CD4-positive, alpha-beta T cell (primary cell): Measurements from ENCODE around the gene ZNF430. TPM values are rescaled to one million over a fixed set of nuclear protein-coding genes. Genes with fewer than 3 reads are reported as not detected.

Source experiments
- ATAC-seq: fragments of 200-7000 bp; cut with Tn5 transposase; one replicate; pipeline ENCODE4 v1.10.0; 2022; ENCODE audit warnings: mild to moderate bottlenecking; ENCODE audit not compliant: poor library complexity
- CTCF ChIA-PET: fragments of 350-600 bp; sonication (Branson Sonifier 250); formaldehyde crosslinking; loops from one replicate; lab custom pipeline; 2021; ENCODE audit warnings: antibody characterized with exemption, inconsistent platforms; lab: Charles Lee
- POLR2A ChIA-PET: fragments of 350-600 bp; sonication (Branson Sonifier 250); formaldehyde crosslinking; loops from one replicate; lab custom pipeline; 2021; ENCODE audit warnings: antibody characterized with exemption, inconsistent platforms; lab: Charles Lee
- DNase-seq, 14 experiments: peaks; one replicate each; pipeline ENCODE4 v3.0.0-alpha.2; 2013 to 2020; ENCODE audit warnings: mixed read lengths in 2 of 14
- H3K27ac ChIP-seq, 2 donors: one replicate each; pipeline versions ENCODE4 v1.5.1 to v1.7.0; 2013; ENCODE audit warnings: low read length in 2 of 2, low read depth in 1 of 2, mild to moderate bottlenecking in 1 of 2
- H3K27me3 ChIP-seq, 2 experiments: 1 replicate in 1 of 2; 2 replicates in 1 of 2; pipeline versions ENCODE4 v1.6.1 to v1.7.0; 2013; ENCODE audit warnings: low read length in 2 of 2, control low read depth in 1 of 2, mild to moderate bottlenecking in 1 of 2, moderate library complexity in 1 of 2; ENCODE audit not compliant: insufficient read depth in 2 of 2, control insufficient read depth in 1 of 2
- H3K36me3 ChIP-seq: one replicate; pipeline ENCODE4 v1.6.1; 2013; ENCODE audit warnings: low read length, control low read depth; ENCODE audit not compliant: insufficient read depth
- H3K4me1 ChIP-seq: one replicate; pipeline ENCODE4 v1.6.1; 2013; ENCODE audit warnings: low read length, control low read depth; ENCODE audit not compliant: insufficient read depth
- H3K4me3 ChIP-seq: one replicate; pipeline ENCODE4 v1.5.1; 2013; ENCODE audit warnings: mild to moderate bottlenecking, low read length, moderate library complexity
- H3K9me3 ChIP-seq, 2 experiments: 1 replicate in 1 of 2; 2 replicates in 1 of 2; pipeline versions ENCODE4 v1.6.1 to v1.7.0; 2013; ENCODE audit warnings: low read length in 2 of 2, mild to moderate bottlenecking in 2 of 2, control low read depth in 1 of 2, moderate library complexity in 1 of 2; ENCODE audit not compliant: control insufficient read depth in 1 of 2, insufficient read depth in 1 of 2
- H3K27ac Mint-ChIP-seq: one replicate; pipeline ENCODE4 v1.8.0; 2020; ENCODE audit warnings: mixed read lengths
- H3K27me3 Mint-ChIP-seq: one replicate; pipeline ENCODE4 v1.8.0; 2021; ENCODE audit warnings: mixed read lengths
- H3K36me3 Mint-ChIP-seq: one replicate; pipeline ENCODE4 v1.8.0; 2021; ENCODE audit warnings: low read depth, mixed read lengths
- H3K4me1 Mint-ChIP-seq: one replicate; pipeline ENCODE4 v1.8.0; 2021; ENCODE audit warnings: low read depth, mixed read lengths
- H3K4me3 Mint-ChIP-seq: one replicate; pipeline ENCODE4 v1.8.0; 2020; ENCODE audit warnings: mild to moderate bottlenecking, mixed read lengths
- H3K9me3 Mint-ChIP-seq: one replicate; pipeline ENCODE4 v1.8.0; 2020; ENCODE audit warnings: mixed read lengths
- intact Hi-C, 2 experiments: fragments of 100-400 bp; cut with DNase I in 1 of 2; cut with micrococcal nuclease in 1 of 2; formaldehyde crosslinking; loops; one replicate each; pipeline versions ENCODE4 v1.15.1 to v1.9.0; 2023 to 2025; cut with DNase I, micrococcal nuclease
- total RNA-seq, 174 experiments: library from RNA in 2 of 174; stranded (reverse) in 2 of 174; gene quantifications; one replicate each; pipeline ENCODE4 v1.2.3 and lab custom pipeline; 2021 to 2026
- TF ChIP-seq, protein P1 (sequence below): fragments of 200-600 bp; IDR thresholded peaks from one replicate; pipeline ENCODE4 v1.8.0; 2022; ENCODE audit warnings: antibody characterized with exemption, mild to moderate bottlenecking

Gene ZNF430
- total RNA-seq, 2 experiments from 2014 or later = 40.5 to 43.8 TPM

DNA sequence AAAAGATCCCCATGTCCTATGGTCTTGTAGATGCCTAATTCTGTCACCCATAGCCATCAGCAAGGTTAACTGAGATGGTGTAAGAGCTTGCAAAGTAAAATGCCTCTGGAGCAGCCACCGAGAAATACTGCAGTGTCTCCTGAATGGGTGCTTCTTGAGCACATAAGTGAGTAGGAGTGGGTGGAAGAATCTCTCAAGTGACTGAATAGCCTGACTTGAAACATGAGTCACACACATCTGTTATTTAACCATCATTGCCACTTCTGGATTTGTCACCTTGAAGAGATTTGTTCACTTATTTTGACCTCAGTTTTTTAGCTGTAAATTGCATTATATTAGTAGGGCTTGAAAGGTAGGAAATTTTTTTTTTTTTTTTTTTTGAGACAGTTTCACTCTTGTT lies 63.9 kb downstream of the ZNF430 start:
- Mint-ChIP-seq H3K27ac (no peak overlapping the region), H3K27me3 (no peaks in the 10 kb centered on the region), H3K4me3 (peak overlapping the region; percentile 20), H3K4me1 (peaks cover 4% of the 10 kb centered on the region), H3K36me3 (peaks cover 35% of the 10 kb centered on the region), H3K9me3 (no peaks in the 10 kb centered on the region)
- Histone ChIP-seq H3K36me3 (no peaks in the 10 kb centered on the region), H3K27me3 (no peaks in the 10 kb centered on the region), H3K27ac (no peak overlapping the region), H3K4me1 (peaks cover 10% of the 10 kb centered on the region), H3K4me3 (no peak overlapping the region), H3K9me3 (no peaks in the 10 kb centered on the region)
- ChIA-PET POLR2A (interaction anchor here (3.5 kb wide), 1 partner anchor 64 kb away, joined by 17 read pairs; the partner anchor contains the start of gene ZNF430), CTCF (no interaction called here)
- intact Hi-C loops = loop anchor here (2.0 to 5.0 kb wide), 2 partner anchors 60 to 62 kb away; partner anchors contain the start of gene ZNF430 (in 2 of the 2)
- no peak for DNase-seq
- ATAC-seq = no peak
- TF ChIP-seq, protein P1, sequence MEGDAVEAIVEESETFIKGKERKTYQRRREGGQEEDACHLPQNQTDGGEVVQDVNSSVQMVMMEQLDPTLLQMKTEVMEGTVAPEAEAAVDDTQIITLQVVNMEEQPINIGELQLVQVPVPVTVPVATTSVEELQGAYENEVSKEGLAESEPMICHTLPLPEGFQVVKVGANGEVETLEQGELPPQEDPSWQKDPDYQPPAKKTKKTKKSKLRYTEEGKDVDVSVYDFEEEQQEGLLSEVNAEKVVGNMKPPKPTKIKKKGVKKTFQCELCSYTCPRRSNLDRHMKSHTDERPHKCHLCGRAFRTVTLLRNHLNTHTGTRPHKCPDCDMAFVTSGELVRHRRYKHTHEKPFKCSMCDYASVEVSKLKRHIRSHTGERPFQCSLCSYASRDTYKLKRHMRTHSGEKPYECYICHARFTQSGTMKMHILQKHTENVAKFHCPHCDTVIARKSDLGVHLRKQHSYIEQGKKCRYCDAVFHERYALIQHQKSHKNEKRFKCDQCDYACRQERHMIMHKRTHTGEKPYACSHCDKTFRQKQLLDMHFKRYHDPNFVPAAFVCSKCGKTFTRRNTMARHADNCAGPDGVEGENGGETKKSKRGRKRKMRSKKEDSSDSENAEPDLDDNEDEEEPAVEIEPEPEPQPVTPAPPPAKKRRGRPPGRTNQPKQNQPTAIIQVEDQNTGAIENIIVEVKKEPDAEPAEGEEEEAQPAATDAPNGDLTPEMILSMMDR = no peak

DNA sequence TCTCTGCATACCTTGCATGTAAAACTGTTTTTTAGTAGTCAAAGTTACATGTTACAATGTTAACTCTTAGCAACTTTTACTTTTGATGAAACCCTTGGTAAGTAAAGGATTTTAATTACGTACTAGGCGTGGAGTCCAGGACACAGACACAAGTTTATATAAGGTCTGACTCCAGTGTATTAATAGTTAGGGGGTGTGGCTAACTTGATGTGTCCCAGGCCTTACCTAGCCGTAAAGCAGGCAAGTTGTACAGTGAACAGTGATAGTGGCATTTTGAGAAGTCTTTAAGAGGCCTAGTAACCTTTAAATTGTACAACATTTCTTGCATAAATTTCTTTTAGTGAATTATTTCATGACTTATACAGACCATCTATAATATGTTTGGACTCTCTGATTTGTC lies 67.4 kb downstream of the ZNF430 start:
- Histone ChIP-seq H3K4me1 (peaks cover 4% of the 10 kb centered on the region), H3K9me3 (no peaks in the 10 kb centered on the region), H3K27me3 (no peaks in the 10 kb centered on the region), H3K4me3 (no peak overlapping the region), H3K27ac (no peak overlapping the region), H3K36me3 (no peaks in the 10 kb centered on the region)
- Mint-ChIP-seq H3K9me3 (no peaks in the 10 kb centered on the region), H3K4me1 (no peaks in the 10 kb centered on the region), H3K36me3 (peaks cover 23% of the 10 kb centered on the region), H3K27ac (no peak overlapping the region), H3K4me3 (no peak overlapping the region), H3K27me3 (no peaks in the 10 kb centered on the region)
- intact Hi-C loops = loop anchor here in 1 of 2 experiments (2.0 kb wide), 1 partner anchor 63 kb away; no protein-coding TSS in a partner anchor
- DNase-seq (no peak), ATAC-seq (no peak)
- TF ChIP-seq, protein P1 = no peak
- ChIA-PET POLR2A (no interaction called here), CTCF (no interaction called here)

DNA sequence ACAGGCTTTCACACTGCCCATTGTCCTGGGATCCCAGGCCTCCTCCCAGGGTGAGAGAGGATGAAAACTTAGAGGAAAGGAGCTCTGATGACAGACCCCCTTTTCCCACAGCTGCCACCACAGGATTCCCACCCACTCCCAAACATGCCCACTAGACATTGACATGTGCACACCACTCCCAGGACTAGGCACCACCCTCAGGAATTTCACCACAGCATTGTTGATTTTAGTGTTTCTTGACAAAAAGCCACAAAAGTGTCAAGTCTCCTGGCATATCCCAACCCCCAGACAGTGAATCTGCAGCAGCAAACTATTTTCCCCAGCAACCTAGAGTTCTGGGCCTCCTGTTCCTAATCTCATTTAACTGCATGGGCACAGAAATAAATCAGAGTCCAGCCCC lies 71.7 kb downstream of the ZNF430 start:
- H3K27ac ChIP-seq = no peak overlapping the region
- no peak overlapping the region for H3K27ac Mint-ChIP-seq
- H3K4me1 ChIP-seq = no peaks in the 10 kb centered on the region
- intact Hi-C loops = no loop called here
- peaks cover 21% of the 10 kb centered on the region for H3K36me3 Mint-ChIP-seq
- no peaks in the 10 kb centered on the region for H3K36me3 ChIP-seq
- no peaks in the 10 kb centered on the region for H3K9me3 ChIP-seq
- H3K27me3 Mint-ChIP-seq = no peaks in the 10 kb centered on the region
- ATAC-seq (no peak), DNase-seq (no peak)
- ChIA-PET CTCF (no interaction called here), POLR2A (no interaction called here)
- no peaks in the 10 kb centered on the region for H3K9me3 Mint-ChIP-seq
- no peaks in the 10 kb centered on the region for H3K4me1 Mint-ChIP-seq
- H3K4me3 Mint-ChIP-seq = no peak overlapping the region
- TF ChIP-seq, protein P1 = no peak
- H3K4me3 ChIP-seq = no peak overlapping the region
- no peaks in the 10 kb centered on the region for H3K27me3 ChIP-seq
